ENCODE results near the gene GRIN3B.

GRIN3B gene

DNA sequence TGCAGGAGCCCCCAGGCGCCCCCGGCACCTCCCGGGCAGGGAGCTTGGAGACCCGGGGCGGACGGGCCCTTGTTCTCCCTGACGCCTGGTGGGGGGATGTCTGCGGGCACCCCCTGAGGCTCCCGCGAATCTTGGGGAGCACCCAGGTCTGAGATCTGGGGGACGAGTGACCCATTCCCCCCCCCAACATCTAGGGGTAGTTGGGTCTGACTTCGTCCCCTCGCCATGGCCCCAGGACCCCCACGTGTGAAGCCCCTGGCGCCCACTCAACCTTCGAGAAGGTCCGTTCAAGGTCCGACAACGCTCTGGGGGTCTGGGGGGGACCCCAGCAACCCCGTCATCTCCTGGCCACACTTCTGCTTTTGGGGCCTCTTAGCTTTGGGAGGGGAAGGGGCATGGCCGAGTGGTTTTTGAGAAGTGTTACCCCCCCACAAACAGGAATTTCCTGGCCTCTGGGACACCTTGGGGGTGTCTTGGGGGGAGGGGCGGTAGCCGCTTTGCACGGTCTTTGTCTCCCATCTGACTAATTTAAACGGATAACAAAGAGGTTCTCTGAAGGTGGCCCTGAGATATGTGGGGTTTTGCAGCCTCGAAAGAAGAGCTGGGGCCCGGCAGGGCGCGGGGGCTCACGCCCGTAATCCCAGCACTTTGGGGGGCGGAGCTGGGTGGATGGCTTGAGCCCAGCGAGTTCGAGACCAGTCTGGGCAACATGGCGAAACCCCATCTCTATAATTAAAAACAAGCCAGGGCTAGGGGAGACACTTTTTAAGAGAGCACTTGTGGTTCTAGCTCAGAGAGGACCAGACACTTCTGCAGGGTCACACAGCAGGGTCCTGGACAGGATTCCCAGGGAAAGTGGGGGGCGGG, 26.8 kb downstream of the GRIN3B start:
- no peak for DNase-seq (ENCODE audit: low read depth, low spot score)
- TF ChIP-seq FOXP2 (optimal IDR thresholded peaks at IDR 0.05; ENCODE audit: control extremely low read depth, extremely low read length, insufficient read depth) (no peak), POLR2AphosphoS5 (IDR thresholded peaks at IDR 0.05; ENCODE audit: borderline replicate concordance, low read depth, low read length) (0 out of 2 replicates have a peak, but pooled peaks have one; percentile 4), EZH2 (IDR thresholded peaks at IDR 0.05) (no peak)
- peak overlapping the region; percentile 95 for H3K4me3 ChIP-seq
- no peaks in the 10 kb centered on the region for H3K9me3 ChIP-seq (ENCODE audit: low read depth, low read length)
- peaks cover 16% of the 10 kb centered on the region for H3K36me3 ChIP-seq (ENCODE audit: insufficient read depth, low read length)
- peak overlapping the region; percentile 99 for H3K9ac ChIP-seq (ENCODE audit: insufficient read length)
- H3K27ac ChIP-seq, result peak overlapping the region; percentile 96

DNA sequence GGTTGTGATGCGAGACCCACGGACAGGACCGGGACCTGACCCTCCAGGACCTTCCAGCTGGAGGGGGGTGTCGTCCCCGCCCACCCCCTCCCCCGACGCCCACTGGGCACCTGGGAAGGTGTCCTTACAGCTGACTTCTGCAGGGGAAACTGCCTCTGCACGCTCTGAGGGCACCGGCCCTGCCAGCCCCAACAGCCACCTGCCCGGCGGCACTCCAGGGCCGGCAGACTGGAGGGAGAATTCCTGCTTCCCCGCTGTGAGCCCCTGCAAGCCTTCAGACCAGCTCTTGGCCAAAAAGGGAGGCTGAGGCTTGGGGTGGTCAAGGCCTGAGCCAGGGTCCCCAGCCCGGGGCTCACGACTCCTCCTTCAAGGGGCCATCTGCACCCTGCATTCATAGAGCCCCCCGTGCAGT, 27.4 kb downstream of the GRIN3B start:
- peak overlapping the region; percentile 95 for H3K4me3 ChIP-seq
- peaks cover 23% of the 10 kb centered on the region for H3K36me3 ChIP-seq (ENCODE audit: insufficient read depth, low read length)
- TF ChIP-seq POLR2AphosphoS5 (IDR thresholded peaks at IDR 0.05; ENCODE audit: borderline replicate concordance, low read depth, low read length), result no peak
- no peak for TF ChIP-seq EZH2 (IDR thresholded peaks at IDR 0.05)
- TF ChIP-seq FOXP2 (optimal IDR thresholded peaks at IDR 0.05; ENCODE audit: control extremely low read depth, extremely low read length, insufficient read depth), result no peak
- H3K9ac ChIP-seq (ENCODE audit: insufficient read length), result peak overlapping the region; percentile 99
- peak overlapping the region; percentile 96 for H3K27ac ChIP-seq
- no peak for DNase-seq (ENCODE audit: low read depth, low spot score)
- H3K9me3 ChIP-seq (ENCODE audit: low read depth, low read length), result no peaks in the 10 kb centered on the region

DNA sequence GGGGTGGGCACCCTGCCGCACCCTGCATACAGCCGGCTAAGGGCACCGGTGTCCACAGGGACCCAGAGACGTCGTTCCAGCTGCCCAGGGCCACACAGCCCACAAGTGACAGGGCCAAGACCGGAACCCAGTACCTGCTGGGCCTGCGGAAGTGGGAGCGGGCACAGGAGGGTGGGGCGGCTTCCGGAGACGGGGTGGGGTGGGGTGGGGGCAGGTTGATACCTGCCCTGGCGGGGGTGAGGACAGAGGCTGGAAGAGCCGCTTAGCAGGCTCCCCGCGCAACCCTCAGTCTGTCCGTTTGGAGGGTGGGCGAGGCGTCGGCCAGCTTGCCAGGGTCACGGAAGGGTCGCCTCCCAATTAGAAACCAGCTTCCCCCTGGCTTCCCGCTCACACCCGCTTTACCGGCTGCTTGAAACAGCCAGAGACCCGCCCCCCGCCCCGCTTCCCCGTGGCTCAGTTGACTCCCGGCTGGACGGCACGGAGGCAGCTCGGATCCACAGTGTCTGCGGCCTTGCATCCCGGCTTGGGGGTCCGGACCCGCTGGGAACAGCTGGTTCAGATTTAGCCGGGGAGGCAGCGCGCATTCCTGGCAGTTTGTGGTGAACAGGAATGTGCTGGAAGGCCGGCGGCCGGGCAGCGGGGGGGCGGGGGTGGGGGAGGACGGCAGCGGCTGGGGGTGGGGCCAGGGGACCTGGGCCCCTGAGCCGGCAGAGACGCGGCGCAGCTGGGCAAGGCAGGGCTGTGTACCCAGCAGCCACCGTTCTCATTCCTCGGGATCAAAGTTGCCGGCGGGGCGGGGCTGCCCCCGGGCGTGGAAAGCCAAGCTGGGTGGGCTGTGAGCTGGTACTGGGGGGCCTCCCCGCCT, 28.1 kb downstream of the GRIN3B start:
- DNase-seq (ENCODE audit: low read depth, low spot score), result no peak

DNA sequence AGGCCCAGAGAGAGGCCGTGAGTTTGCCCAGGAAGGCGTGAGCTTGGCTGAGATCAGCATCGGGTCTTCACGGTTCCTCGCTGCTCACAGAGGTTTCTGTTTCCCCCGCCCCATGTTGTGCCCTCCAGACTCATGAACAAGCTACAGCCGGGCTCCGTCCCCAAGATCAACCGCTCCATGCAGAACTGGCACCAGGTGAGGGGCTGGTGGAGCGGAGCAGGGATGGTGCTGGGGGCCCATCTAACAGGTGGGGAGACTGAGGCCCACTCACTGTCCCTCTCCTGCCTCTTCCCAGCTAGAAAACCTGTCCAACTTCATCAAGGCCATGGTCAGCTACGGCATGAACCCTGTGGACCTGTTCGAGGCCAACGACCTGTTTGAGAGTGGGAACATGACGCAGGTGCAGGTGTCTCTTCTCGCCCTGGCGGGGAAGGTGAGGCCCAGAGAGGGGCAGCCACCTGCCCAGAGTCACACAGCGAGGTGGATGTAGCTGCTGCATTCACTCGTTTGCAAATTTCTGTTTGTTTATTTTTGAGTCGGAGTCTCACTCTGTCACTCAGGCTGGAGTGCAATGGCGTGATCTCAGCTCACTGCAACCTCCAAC, 32.1 kb downstream of the GRIN3B start:
- TF ChIP-seq FOXP2 (optimal IDR thresholded peaks at IDR 0.05; ENCODE audit: control extremely low read depth, extremely low read length, insufficient read depth), result no peak
- no peak for TF ChIP-seq POLR2AphosphoS5 (IDR thresholded peaks at IDR 0.05; ENCODE audit: borderline replicate concordance, low read depth, low read length)
- no peak for TF ChIP-seq EZH2 (IDR thresholded peaks at IDR 0.05)
- H3K9me3 ChIP-seq (ENCODE audit: low read depth, low read length), result no peaks in the 10 kb centered on the region
- no peak overlapping the region for H3K27ac ChIP-seq
- no peak overlapping the region for H3K4me3 ChIP-seq
- peaks cover 41% of the 10 kb centered on the region for H3K36me3 ChIP-seq (ENCODE audit: insufficient read depth, low read length)
- no peak for DNase-seq (ENCODE audit: low read depth, low spot score)
- no peak overlapping the region for H3K9ac ChIP-seq (ENCODE audit: insufficient read length)

More for the DNA sequence above, 28.1 kb downstream of the GRIN3B start:
- H3K4me3 ChIP-seq, result peak overlapping the region; percentile 95
- peaks cover 29% of the 10 kb centered on the region for H3K36me3 ChIP-seq (ENCODE audit: insufficient read depth, low read length)
- H3K9ac ChIP-seq (ENCODE audit: insufficient read length), result peak overlapping the region; percentile 99
- peak overlapping the region; percentile 96 for H3K27ac ChIP-seq
- TF ChIP-seq POLR2AphosphoS5 (IDR thresholded peaks at IDR 0.05; ENCODE audit: borderline replicate concordance, low read depth, low read length) (peak; percentile 32; the same call in 1 of the 2 replicates), FOXP2 (optimal IDR thresholded peaks at IDR 0.05; ENCODE audit: control extremely low read depth, extremely low read length, insufficient read depth) (no peak)
- H3K9me3 ChIP-seq (ENCODE audit: low read depth, low read length), result no peaks in the 10 kb centered on the region

DNA sequence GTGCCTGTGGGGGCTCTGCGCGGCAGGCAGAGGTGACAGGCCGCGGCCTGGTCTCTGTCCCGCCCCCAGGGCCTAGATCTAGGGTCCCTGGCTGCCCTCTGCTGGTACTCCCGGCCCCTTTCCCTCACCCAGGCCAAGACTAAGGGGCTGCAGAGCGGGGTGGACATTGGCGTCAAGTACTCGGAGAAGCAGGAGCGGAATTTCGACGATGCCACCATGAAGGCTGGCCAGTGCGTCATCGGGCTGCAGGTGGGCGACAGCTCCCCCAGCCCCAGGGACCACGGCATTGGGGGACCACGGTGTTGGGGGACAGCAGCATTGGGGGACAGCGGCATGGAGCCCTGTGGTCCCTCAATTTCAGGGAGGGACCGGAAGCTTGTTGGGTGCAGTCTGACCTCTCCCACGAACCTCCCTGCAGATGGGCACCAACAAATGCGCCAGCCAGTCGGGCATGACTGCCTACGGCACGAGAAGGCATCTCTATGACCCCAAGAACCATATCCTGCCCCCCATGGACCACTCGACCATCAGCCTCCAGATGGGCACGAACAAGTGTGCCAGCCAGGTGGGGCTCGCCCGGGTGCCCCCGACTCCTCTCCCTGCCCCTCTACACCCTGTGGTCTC, 35.9 kb downstream of the GRIN3B start:
- DNase-seq (ENCODE audit: low read depth, low spot score), result no peak
- no peak overlapping the region for H3K4me3 ChIP-seq
- H3K36me3 ChIP-seq (ENCODE audit: insufficient read depth, low read length), result peaks cover 37% of the 10 kb centered on the region
- H3K27ac ChIP-seq, result no peak overlapping the region
- H3K9me3 ChIP-seq (ENCODE audit: low read depth, low read length), result no peaks in the 10 kb centered on the region
- TF ChIP-seq EZH2 (IDR thresholded peaks at IDR 0.05), result no peak
- no peak for TF ChIP-seq FOXP2 (optimal IDR thresholded peaks at IDR 0.05; ENCODE audit: control extremely low read depth, extremely low read length, insufficient read depth)
- TF ChIP-seq POLR2AphosphoS5 (IDR thresholded peaks at IDR 0.05; ENCODE audit: borderline replicate concordance, low read depth, low read length), result no peak
- H3K9ac ChIP-seq (ENCODE audit: insufficient read length), result no peak overlapping the region

DNA sequence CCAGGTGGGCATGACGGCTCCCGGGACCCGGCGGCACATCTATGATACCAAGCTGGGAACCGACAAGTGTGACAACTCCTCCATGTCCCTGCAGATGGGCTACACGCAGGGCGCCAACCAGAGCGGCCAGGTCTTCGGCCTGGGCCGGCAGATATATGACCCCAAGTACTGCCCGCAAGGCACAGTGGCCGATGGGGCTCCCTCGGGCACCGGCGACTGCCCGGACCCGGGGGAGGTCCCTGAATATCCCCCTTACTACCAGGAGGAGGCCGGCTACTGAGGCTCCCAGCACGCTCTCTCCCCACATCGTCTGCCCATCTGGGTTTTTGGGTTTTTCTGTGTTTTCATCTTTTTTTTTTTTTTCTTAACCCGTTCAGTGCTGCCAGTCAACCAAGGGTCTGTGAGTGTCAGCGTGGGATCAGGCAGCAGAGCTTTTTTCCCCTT, 37.4 kb downstream of the GRIN3B start:
- TF ChIP-seq POLR2AphosphoS5 (IDR thresholded peaks at IDR 0.05; ENCODE audit: borderline replicate concordance, low read depth, low read length) (no peak), EZH2 (IDR thresholded peaks at IDR 0.05) (no peak), FOXP2 (optimal IDR thresholded peaks at IDR 0.05; ENCODE audit: control extremely low read depth, extremely low read length, insufficient read depth) (no peak)

DNA sequence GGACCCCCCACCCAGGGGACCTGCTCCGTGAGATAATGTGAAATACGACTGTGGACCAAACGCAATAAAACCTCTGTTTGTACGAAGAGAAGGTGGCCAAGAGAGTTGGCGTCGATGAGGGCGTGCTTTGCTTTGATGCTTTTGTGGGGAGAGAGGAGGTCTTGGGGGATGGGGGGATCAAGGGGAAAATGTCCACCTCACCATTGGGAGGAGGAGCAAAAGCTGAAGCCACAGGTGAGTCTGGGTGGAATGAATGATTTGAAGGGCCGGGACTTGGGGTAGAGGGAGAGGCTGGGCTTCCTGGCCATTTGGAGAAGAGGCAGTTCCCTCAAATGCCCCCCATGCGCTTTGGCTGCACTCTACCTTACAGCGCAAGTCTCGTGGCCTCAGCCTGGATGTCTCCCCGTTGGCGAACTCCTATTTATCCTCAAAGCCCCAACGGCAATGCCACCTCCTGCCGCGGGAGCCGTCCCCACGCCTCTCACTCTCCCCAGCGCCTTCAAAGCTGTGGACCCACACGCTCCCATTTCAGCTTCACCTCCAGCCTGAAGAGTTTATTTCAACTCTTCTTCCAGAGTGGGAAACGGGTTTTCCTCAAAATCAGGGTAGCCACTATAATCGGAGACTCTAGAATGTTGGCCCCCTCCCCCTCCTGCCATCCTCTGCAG, 38.9 kb downstream of the GRIN3B start:
- DNase-seq (ENCODE audit: low read depth, low spot score), result no peak
- Histone ChIP-seq H3K27ac (peak overlapping the region; percentile 64; the same call in 1 of the 2 replicates), H3K4me3 (peak overlapping the region; percentile 90)

More for the DNA sequence above, 37.4 kb downstream of the GRIN3B start:
- no peak overlapping the region for H3K9ac ChIP-seq (ENCODE audit: insufficient read length)
- H3K36me3 ChIP-seq (ENCODE audit: insufficient read depth, low read length), result peaks cover 26% of the 10 kb centered on the region
- peak overlapping the region; percentile 58 for H3K4me3 ChIP-seq
- H3K9me3 ChIP-seq (ENCODE audit: low read depth, low read length), result no peaks in the 10 kb centered on the region
- no peak for DNase-seq (ENCODE audit: low read depth, low spot score)
- H3K27ac ChIP-seq, result peak overlapping the region; percentile 81

More for the DNA sequence above, 38.9 kb downstream of the GRIN3B start:
- TF ChIP-seq POLR2AphosphoS5 (IDR thresholded peaks at IDR 0.05; ENCODE audit: borderline replicate concordance, low read depth, low read length) (no peak), FOXP2 (optimal IDR thresholded peaks at IDR 0.05; ENCODE audit: control extremely low read depth, extremely low read length, insufficient read depth) (no peak), EZH2 (IDR thresholded peaks at IDR 0.05) (no peak)
- H3K36me3 ChIP-seq (ENCODE audit: insufficient read depth, low read length), result peaks cover 18% of the 10 kb centered on the region; the same call in 1 of the 2 replicates
- peak overlapping the region; percentile 37 for H3K9ac ChIP-seq (ENCODE audit: insufficient read length)
- H3K9me3 ChIP-seq (ENCODE audit: low read depth, low read length), result no peaks in the 10 kb centered on the region

All from SK-N-MC (cell line).